HG03103 (cell line): ENCODE results near the gene ERBB4.
A peak's percentile ranks its signal among the peaks of the same experiment; 100 is the strongest.

ENCODE experiments used
- ATAC-seq: cut with Tn5 transposase; IDR thresholded peaks from one replicate; pipeline ENCODE4 v1.9.1; 2021; ENCODE audit warnings: low read depth; ENCODE audit not compliant: unreplicated experiment

Gene ERBB4

GRCh38 chr2:211401328-211401727 lies 1137.3 kb downstream of the ERBB4 start:
- ATAC-seq = no peak

GRCh38 chr2:211397764-211398163 lies 1140.8 kb downstream of the ERBB4 start:
- no peak for ATAC-seq

DNA sequence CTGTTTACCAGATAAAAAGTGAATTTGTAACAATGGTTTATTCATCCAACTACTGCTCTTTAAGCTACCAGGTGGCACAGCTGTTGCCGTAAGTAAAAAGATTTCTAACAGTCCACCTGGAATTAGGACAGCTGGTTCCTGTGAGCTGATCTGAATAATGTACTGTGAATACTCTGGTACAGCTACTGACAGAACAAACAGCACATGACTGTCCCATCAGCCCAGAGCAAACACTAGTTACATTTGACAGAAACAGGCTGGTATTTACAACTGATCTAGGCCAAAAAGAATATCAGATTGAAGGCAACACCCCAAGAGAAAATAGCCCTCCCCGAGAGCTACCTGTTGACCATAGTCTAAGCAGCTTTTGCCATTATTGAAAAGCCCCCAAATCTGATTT lies 1141.8 kb downstream of the ERBB4 start:
- ATAC-seq = no peak

- no peak for ATAC-seq
These were observed 1147.4 kb downstream of the ERBB4 start for GRCh38 chr2:211391189-211391567.

DNA sequence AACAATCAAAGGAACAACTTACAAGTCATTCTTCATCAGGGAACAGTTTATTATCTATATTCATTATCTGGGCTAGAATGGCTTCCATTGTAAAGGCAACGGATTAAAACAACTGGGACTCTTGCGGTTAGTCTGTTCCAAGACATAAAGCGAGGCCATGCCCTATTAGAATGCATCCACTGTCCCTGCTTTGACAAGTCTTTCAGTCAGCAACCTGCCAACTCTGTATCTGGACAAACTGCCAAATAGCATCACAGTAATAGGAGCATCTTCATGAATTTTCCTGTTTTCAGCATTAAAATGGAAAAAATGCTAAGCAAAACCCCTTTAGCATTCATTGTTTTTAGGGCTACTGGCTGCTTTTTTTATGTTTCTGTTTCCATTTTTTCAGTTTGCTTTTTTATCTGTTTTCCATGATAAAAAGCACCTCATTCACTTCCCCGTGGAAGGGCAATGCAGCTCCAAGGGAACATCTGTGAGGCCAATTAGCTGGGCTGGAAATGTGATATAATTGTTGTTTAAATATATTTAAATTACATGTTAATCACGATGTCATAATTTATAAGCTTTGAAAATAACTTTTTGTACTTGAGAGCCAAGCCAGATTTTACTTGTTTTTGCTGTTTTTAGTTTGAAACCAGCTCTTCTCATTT lies 1147.9 kb downstream of the ERBB4 start:
- ATAC-seq = no peak

GRCh38 chr2:211387734-211388133 lies 1150.9 kb downstream of the ERBB4 start:
- no peak for ATAC-seq

DNA sequence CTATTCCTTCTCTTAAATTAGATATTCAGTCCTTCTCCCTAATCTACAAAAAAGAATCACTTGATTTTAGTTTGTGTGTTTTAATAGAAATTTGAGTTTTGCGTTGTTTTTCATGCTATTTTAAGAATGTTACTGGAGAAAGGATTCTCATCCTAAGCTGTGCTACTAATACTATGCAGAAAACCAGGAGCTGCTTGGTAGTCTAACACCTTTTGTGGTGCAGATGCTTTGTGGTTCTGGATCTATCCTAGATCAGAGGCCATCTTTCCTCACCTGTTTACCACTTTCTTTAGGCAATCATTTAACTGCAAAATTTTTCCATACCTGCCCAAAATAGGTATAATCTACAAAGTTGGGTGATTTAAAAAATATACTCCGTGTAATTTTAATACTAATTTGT lies 1158.6 kb downstream of the ERBB4 start:
- ATAC-seq = no peak

GRCh38 chr2:211376410-211376809 lies 1162.2 kb downstream of the ERBB4 start:
- ATAC-seq = no peak

- ATAC-seq = no peak
These were observed 1165.4 kb downstream of the ERBB4 start for GRCh38 chr2:211373203-211373602.

DNA sequence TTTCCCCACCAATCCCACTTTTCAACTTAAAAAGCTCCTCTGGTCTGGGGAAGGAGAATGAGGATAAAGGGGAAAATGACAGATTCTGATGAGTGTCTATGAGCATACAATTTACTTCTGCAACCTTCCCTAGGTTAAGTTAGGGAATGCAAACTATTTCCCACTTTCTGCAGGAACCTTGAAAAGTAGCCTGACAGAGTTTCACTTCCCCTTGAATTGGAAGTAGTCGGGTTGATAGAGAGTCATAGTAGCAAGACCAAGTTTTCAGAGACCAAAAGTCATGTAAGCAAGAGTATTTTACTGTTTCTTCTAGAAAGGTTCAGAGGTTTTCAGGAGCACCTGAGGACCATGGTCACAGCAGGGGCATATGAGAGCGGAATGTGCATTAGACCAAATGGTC lies 1167.1 kb downstream of the ERBB4 start:
- no peak for ATAC-seq

- no peak for ATAC-seq
These were observed 1170.1 kb downstream of the ERBB4 start for GRCh38 chr2:211368467-211368866.

DNA sequence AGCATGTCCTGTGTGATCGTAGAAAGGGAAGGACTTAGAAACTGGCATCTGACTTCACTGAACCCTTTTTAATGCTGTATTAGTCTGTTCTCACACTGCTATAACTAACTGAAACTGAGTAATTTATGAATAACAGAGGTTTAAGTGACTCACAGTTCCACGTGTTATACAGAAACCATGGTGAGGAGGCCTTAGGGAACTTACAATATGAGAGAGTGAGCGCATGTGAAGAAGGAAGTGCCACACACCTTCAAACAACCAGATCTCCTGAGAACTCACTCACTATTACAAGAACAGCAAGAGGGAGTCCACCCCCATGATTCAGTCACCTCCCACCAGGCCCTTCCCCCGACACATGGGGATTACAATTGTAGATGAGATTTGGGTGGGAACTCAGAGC lies 1170.9 kb downstream of the ERBB4 start:
- ATAC-seq = peak; percentile 90

DNA sequence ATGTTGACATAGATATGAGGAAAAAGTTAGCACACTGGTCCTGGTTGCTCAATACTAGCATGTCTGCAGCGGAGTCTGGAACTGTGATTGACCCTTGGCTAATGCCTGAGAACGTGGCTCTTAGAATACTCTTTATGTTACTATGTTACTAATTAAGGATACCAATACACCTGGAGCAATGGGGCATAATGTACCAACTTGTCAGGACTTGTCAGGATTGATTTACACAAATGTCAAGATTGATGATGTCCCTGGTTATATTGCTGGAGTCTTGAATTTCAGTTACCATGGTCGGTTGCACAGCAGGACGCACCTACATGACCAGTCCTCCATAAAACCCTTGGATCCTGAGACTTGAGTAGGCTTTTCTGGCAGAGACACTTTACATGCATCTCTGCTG lies 1171.3 kb downstream of the ERBB4 start:
- no peak for ATAC-seq

DNA sequence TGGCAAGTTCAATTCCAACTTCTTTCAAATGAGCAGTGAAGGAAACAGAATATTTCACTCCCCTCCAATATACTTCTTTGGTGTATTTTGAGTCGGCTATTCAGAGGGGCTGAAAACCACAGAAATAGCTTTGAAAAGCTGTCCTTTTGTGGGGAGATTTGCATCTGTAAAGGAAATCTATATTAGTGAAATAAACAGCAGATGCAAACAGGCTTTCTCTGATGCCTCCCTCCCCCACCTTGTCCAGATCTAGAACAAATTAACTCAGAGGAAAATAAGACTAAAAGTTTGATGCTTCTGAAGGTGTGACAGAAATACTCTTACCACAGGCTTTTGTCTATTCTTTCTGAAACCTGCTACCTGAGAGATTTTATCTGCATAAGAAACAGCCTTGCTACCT lies 1173.7 kb downstream of the ERBB4 start:
- no peak for ATAC-seq

GRCh38 chr2:211361383-211361782 lies 1177.2 kb downstream of the ERBB4 start:
- no peak for ATAC-seq

DNA sequence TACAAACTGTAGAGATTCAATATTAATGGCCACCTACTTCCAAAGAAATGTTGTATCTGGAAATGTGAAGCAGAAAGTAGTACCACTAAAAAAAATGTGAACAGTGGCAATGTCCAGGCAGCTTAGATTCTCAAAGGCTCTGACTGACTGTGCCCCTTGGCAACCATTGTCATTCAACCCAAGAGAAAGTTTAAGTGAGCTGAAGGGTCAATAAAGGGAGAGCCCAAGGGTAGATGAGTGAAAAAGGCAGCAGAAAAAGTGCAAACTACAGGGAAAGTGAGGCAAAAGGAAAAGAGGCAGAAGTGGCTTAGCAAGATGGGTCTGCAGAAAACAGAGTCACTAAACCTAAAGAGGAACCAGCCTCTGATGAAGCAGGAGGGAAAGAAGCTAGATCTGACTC lies 1179.3 kb downstream of the ERBB4 start:
- no peak for ATAC-seq

DNA sequence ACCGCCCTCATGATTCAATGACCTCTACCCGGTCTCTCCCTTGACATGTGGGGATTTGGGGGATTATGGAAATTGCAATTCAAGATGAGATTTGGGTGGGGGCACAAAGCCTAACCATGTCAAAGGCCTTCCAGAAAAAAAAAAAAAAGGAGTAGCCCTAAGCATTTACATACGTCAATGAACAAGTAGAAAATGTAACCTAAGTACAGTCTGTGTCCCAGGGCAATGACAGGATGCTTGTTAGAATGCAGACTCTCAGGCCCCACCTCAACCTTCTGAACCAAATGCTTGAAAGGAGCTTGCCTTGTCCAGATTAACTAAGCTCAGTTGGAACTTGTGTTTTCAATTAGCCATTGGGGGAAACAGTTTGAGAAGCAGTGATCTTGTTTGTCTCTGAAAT lies 1180.1 kb downstream of the ERBB4 start:
- ATAC-seq = no peak

GRCh38 chr2:211354481-211354880 lies 1184.1 kb downstream of the ERBB4 start:
- no peak for ATAC-seq

DNA sequence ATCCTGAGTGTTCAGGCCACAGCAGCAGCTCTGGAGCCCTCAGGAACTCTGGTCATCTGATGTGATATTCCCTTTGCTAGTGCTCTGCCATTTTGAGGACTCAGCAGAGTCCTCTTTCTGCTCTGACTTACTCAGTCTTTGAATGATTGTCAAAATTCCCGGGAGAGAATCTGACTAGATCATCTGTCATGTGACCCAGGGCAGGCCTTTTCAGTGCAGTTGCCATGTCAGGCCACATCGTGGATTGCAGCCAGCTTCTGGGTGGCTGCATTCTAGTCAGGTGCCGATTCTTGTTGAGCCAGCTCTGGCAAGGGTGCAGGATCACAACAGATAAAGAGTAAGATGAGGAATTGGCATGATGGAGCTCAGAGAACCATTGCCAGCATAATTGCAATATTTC lies 1186.6 kb downstream of the ERBB4 start:
- ATAC-seq = no peak

- ATAC-seq = no peak
These were observed 1189.6 kb downstream of the ERBB4 start for GRCh38 chr2:211349031-211349430.

DNA sequence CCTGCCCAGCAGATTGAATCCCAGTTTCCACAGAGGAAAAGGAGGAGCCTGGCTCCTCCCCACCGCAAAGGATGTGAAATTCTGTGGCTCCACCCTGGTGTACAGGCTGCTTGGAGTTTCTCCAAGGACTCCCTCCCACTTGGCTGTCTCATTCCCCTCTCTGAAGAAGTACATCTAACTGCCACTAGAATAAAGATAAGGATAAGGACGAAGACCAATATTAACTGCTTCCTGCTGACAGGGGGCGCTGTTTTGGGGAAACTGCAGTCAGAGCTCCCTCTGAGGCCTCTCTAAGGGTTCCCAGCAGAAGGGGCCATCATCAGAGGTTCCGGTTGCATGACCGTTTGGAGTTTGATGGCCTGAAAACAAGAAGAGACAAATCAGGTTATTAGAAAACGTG lies 1191.3 kb downstream of the ERBB4 start:
- ATAC-seq = no peak

GRCh38 chr2:211344289-211344688 lies 1194.3 kb downstream of the ERBB4 start:
- no peak for ATAC-seq

DNA sequence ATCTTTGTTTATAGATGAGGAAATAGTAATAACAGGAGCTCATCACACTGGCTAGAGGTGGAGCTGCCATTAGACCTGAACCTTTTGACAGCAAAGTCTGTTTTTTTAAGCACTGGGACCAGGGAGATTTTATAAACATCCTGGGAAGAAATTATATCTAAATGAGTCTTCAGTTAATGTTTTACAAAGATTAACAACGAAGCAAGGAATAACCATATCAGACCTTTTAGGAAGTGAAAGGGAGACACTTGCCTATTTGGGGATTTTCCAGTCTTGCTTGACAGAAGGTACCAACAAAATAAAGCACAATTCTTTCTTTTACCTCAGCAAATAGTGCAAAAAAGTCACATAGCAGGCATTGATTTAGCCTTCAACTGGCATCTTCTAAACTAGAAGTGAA lies 1205.2 kb downstream of the ERBB4 start:
- ATAC-seq = no peak
